H1 (cell line): ENCODE results near the gene MYLK. TPM values are rescaled to one million over a fixed set of nuclear protein-coding genes. Genes with fewer than 3 reads are reported as not detected.

Experiments
- BCL11A ChIP-seq, 2 experiments: IDR thresholded peaks; one replicate each; pipeline ENCODE4 v1.6.1; 2011; ENCODE audit warnings: low read depth in 2 of 2, low read length in 2 of 2, mild to moderate bottlenecking in 2 of 2
- CTBP2 ChIP-seq: IDR thresholded peaks from 2 replicates; pipeline ENCODE4 v1.7.0; 2011; ENCODE audit warnings: borderline replicate concordance, mild to moderate bottlenecking, moderate library complexity, mixed read lengths, low read length; ENCODE audit not compliant: insufficient read depth, insufficient read length
- RNF2 ChIP-seq: fragments of 200-900, 300-1000 bp; sonication (generic); IDR thresholded peaks from 2 replicates; pipeline ENCODE4 v1.7.1; 2016; ENCODE audit warnings: borderline replicate concordance, low read depth, mild to moderate bottlenecking, antibody characterized with exemption, low read length; ENCODE audit not compliant: poor library complexity, severe bottlenecking; ENCODE audit errors: missing control alignments
- RXRA ChIP-seq: IDR thresholded peaks from 2 replicates; pipeline ENCODE4 v1.6.1; 2011; ENCODE audit warnings: low read depth, mild to moderate bottlenecking, low read length, moderate library complexity; ENCODE audit not compliant: insufficient read depth
- SIX5 ChIP-seq: IDR thresholded peaks from 2 replicates; pipeline ENCODE4 v1.6.1; 2011; ENCODE audit warnings: mild to moderate bottlenecking, low read depth, low read length
- SRF ChIP-seq: IDR thresholded peaks from 2 replicates; pipeline ENCODE4 v1.6.1; 2011; ENCODE audit warnings: mild to moderate bottlenecking, low read depth, low read length, moderate library complexity
- polyA plus RNA-seq, 7 experiments: library from polyadenylated mRNA; depleted of rRNA in 3 of 7; stranded (reverse) in 5 of 7; unstranded in 2 of 7; fragments of >200 nt in 5 of 7; fragments of 200-250 nt in 2 of 7; gene quantifications; 1 replicate in 5 of 7; 2 replicates in 1 of 7; 4 replicates in 1 of 7; pipeline versions ENCODE4 v1.2.1 to v1.2.3, GENCODE V29; 2011 to 2013; ENCODE audit warnings: missing spikeins in 2 of 7, mixed read lengths in 2 of 7
- total RNA-seq: library from RNA; stranded (reverse); fragmentation: NEBNext Ultra II Directional; extraction: Animal tissue kit (Norgen Biotek cat#: 25700); gene quantifications from 2 replicates; pipeline ENCODE4 v1.2.1, GENCODE V29; 2021

The MYLK gene
- total and polyA plus RNA-seq, 2 of the 8 experiments (the other 6 are each of a cell fraction or from before 2014, with no cell fraction given), result 11.6 to 21.3 TPM

DNA sequence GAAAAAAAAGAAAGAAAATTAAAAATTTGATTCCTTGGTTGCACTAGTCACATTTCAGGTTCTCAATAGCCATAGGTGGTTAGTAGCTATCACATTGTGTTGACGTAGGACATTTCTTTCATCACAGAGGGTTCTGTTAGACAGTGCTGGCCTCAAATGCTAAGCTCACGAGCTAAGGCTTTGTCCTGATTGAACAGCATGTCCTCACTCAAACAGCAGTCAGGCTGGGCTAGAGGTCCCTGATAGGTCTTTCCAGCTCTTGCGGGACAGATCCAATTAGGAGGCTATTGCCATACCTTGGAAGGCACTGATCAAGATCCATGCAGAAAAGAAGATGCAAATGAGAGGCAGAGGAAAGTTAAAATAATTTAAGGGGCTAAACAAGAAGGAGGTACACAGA lies 213.4 kb downstream of the MYLK start (continued):
- TF ChIP-seq RNF2 (no peak), BCL11A (IDR thresholded peaks at IDR 0.05; ENCODE audit: low read depth in 2 of 2, low read length in 2 of 2) (no peak), SRF (no peak), CTBP2 (no peak), RXRA (no peak), SIX5 (no peak)
